ENCODE results near the gene TH.
"Not testable (repeated sequence)": the region's sequence is repeated elsewhere in the genome, so short reads cannot be mapped to it uniquely, and the experiment has no call there.

TH gene

DNA sequence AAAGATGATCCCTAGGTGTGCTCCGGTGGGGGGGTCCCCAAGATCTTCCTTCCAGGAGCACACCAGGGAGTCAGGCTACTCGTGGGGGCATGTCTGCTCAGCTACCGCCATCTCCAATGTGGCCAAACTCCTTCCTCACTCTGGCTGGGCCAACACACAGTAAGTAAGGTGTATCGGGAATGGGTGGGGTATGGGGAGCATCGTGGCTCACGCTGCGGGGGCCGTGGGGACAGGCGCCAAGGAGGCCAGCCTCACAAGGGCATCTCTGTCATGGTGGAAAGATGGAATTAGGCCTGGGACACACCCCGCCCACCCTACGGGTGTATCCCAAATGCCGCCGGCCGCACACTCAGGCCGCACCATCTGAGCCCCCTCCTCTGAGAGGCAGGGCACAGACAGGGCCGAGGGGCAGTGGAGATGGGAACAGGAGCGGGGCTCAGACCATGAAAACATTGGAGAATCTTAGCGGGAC is 40.7 kb downstream of the TH start:
- H3K27ac Mint-ChIP-seq, result no peak overlapping the region
- no peak overlapping the region for H3K4me3 Mint-ChIP-seq
- no peaks in the 10 kb centered on the region for H3K4me1 Mint-ChIP-seq
- H3K36me3 Mint-ChIP-seq, result no peaks in the 10 kb centered on the region
- peaks cover 22% of the 10 kb centered on the region for H3K9me3 Mint-ChIP-seq
- ATAC-seq, result no peak
- H3K27me3 Mint-ChIP-seq, result peaks cover 80% of the 10 kb centered on the region

- no peak overlapping the region for H3K4me3 Mint-ChIP-seq
- no peaks in the 10 kb centered on the region for H3K4me1 Mint-ChIP-seq
- no peak overlapping the region for H3K27ac Mint-ChIP-seq
- ATAC-seq, result no peak
- no peaks in the 10 kb centered on the region for H3K36me3 Mint-ChIP-seq
- peaks cover 80% of the 10 kb centered on the region for H3K27me3 Mint-ChIP-seq
- H3K9me3 Mint-ChIP-seq, result peaks cover 33% of the 10 kb centered on the region
Measured at GRCh38 chr11:2129699-2130366, 41.8 kb downstream of the TH start.

DNA sequence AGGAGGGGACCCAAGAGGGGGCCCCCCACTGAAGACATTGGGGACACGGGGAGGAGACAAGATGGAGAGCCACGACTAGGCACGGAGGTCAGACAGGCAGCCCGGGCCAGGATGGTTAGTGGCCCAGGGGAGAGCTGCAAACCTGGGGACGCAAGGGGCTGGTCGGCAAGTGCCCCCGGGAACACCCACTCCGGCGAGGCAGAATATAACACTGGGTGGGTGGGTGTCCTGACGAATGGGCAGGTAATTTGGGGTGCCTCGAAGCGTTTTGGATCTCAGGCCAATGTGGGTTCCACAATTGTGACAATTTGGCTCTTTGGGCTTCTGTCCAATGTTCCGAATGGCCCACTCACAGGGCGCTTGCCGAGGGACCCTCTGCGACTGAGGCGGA is 42.3 kb downstream of the TH start:
- Mint-ChIP-seq H3K27ac (no peak overlapping the region), H3K9me3 (peaks cover 36% of the 10 kb centered on the region), H3K27me3 (peaks cover 80% of the 10 kb centered on the region), H3K36me3 (no peaks in the 10 kb centered on the region), H3K4me3 (no peak overlapping the region), H3K4me1 (no peaks in the 10 kb centered on the region)
- ATAC-seq, result no peak

- peaks cover 36% of the 10 kb centered on the region for H3K9me3 Mint-ChIP-seq
- no peak overlapping the region for H3K27ac Mint-ChIP-seq
- no peaks in the 10 kb centered on the region for H3K36me3 Mint-ChIP-seq
- H3K4me1 Mint-ChIP-seq, result no peaks in the 10 kb centered on the region
- H3K4me3 Mint-ChIP-seq, result no peak overlapping the region
- peak; percentile 5 for ATAC-seq
- peaks cover 80% of the 10 kb centered on the region for H3K27me3 Mint-ChIP-seq
Measured at GRCh38 chr11:2128511-2129307, 42.9 kb downstream of the TH start.

- ATAC-seq, result peak; percentile 3
- peaks cover 36% of the 10 kb centered on the region for H3K9me3 Mint-ChIP-seq
- no peak overlapping the region for H3K27ac Mint-ChIP-seq
- H3K4me1 Mint-ChIP-seq, result no peaks in the 10 kb centered on the region
- peaks cover 80% of the 10 kb centered on the region for H3K27me3 Mint-ChIP-seq
- H3K36me3 Mint-ChIP-seq, result no peaks in the 10 kb centered on the region
- no peak overlapping the region for H3K4me3 Mint-ChIP-seq
Measured at GRCh38 chr11:2128130-2128510, 43.5 kb downstream of the TH start.

GRCh38 chr11:2127482-2128129 is 44.0 kb downstream of the TH start:
- ATAC-seq, result peak; percentile 14
- peaks cover 36% of the 10 kb centered on the region for H3K9me3 Mint-ChIP-seq
- peaks cover 78% of the 10 kb centered on the region for H3K27me3 Mint-ChIP-seq
- H3K4me3 Mint-ChIP-seq, result no peak overlapping the region
- no peak overlapping the region for H3K27ac Mint-ChIP-seq
- no peaks in the 10 kb centered on the region for H3K36me3 Mint-ChIP-seq
- H3K4me1 Mint-ChIP-seq, result no peaks in the 10 kb centered on the region

- H3K9me3 Mint-ChIP-seq, result peaks cover 31% of the 10 kb centered on the region
- ATAC-seq, result peak; percentile 25
- no peaks in the 10 kb centered on the region for H3K4me1 Mint-ChIP-seq
- no peaks in the 10 kb centered on the region for H3K36me3 Mint-ChIP-seq
- H3K4me3 Mint-ChIP-seq, result no peak overlapping the region
- H3K27ac Mint-ChIP-seq, result no peak overlapping the region
- H3K27me3 Mint-ChIP-seq, result peaks cover 75% of the 10 kb centered on the region
Measured at GRCh38 chr11:2126520-2127085, 45.0 kb downstream of the TH start.

DNA sequence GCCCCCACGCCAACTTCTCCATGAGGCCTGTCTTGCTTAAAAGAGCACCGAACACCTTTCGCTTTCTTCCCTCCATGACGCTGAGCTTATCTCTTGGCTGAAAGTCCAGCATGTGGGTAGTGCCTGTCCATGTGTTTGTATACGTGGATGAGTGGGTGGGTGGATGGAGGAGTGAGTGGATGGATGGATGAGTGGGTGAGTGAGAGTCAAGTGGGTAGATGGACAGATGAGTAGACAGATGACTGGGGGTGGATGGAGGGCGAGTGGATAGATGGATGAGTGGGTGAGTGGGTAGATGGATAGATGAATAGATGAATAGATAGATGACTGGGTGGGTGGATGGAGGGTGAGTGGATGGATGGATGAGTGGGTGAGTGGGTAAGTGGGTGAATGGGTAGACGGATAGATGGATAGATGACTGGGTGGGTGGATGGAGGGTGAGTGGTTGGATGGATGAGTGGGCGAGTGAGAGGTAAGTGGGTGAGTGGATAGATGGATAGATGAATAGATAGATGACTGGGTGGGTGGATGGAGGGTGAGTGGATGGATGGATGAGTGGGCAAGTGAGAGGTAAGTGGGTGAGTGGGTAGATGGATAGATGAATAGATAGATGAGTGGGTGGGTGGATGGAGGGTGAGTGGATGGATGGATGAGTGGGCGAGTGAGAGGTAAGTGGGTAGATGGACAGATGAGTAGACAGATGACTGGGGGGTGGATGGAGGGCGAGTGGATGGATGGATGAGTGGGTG is 46.7 kb downstream of the TH start:
- H3K27me3 Mint-ChIP-seq, result peaks cover 70% of the 10 kb centered on the region
- H3K27ac Mint-ChIP-seq, H3K4me3 Mint-ChIP-seq: not testable (repeated sequence)

GRCh38 chr11:2123628-2123960 is 48.0 kb downstream of the TH start:
- H3K27me3 Mint-ChIP-seq, result peaks cover 64% of the 10 kb centered on the region
- no peak overlapping the region for H3K4me3 Mint-ChIP-seq
- H3K27ac Mint-ChIP-seq, result no peak overlapping the region
- peaks cover 23% of the 10 kb centered on the region for H3K9me3 Mint-ChIP-seq
- no peaks in the 10 kb centered on the region for H3K36me3 Mint-ChIP-seq
- H3K4me1 Mint-ChIP-seq, result no peaks in the 10 kb centered on the region
- ATAC-seq, result no peak

More for the DNA sequence above, 46.7 kb downstream of the TH start:
- H3K9me3 Mint-ChIP-seq, result peaks cover 23% of the 10 kb centered on the region
- not testable (repeated sequence) for H3K36me3 Mint-ChIP-seq, ATAC-seq, H3K4me1 Mint-ChIP-seq

GRCh38 chr11:2122907-2123627 is 48.5 kb downstream of the TH start:
- Mint-ChIP-seq H3K36me3 (no peaks in the 10 kb centered on the region), H3K9me3 (peaks cover 23% of the 10 kb centered on the region), H3K27ac (no peak overlapping the region), H3K4me1 (no peaks in the 10 kb centered on the region), H3K27me3 (peaks cover 70% of the 10 kb centered on the region), H3K4me3 (no peak overlapping the region)
- no peak for ATAC-seq

DNA sequence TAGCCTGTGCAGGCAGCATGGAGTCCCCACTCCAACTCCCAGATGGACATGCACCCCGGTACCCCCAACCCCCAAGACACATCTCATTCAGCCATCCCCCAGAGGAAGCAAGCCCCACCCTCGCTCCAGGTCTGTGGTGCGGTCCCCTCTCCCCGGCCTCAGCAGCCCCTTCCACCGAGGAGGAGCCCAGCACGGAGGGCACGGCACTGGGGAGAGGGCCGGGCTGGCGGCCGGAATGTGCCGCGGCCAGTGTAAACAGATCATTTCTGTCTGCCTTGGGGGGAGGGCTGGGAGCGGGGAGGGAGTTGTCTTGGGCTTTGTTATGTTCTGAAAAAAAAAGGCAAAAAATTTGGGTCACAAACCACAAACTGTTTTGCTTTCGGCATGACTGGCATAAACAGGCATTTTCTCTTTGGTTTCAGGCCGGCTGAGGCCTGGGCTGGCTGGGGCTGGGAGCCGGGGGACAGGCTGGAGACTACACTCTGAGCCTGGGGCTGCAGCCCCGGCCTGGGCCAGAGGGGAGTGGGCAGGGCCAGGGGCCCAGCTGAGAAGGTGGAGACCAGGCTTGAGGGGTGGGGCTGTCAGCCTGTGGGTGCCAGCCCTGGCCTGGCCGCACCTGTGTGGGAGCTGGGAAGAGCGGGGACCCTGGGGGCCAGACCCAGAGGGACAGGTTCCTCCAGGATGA is 49.3 kb downstream of the TH start:
- ATAC-seq, result no peak
- no peak overlapping the region for H3K27ac Mint-ChIP-seq
- no peak overlapping the region for H3K4me3 Mint-ChIP-seq
- peaks cover 67% of the 10 kb centered on the region for H3K27me3 Mint-ChIP-seq
- H3K36me3 Mint-ChIP-seq, result no peaks in the 10 kb centered on the region
- peaks cover 23% of the 10 kb centered on the region for H3K9me3 Mint-ChIP-seq
- H3K4me1 Mint-ChIP-seq, result no peaks in the 10 kb centered on the region

DNA sequence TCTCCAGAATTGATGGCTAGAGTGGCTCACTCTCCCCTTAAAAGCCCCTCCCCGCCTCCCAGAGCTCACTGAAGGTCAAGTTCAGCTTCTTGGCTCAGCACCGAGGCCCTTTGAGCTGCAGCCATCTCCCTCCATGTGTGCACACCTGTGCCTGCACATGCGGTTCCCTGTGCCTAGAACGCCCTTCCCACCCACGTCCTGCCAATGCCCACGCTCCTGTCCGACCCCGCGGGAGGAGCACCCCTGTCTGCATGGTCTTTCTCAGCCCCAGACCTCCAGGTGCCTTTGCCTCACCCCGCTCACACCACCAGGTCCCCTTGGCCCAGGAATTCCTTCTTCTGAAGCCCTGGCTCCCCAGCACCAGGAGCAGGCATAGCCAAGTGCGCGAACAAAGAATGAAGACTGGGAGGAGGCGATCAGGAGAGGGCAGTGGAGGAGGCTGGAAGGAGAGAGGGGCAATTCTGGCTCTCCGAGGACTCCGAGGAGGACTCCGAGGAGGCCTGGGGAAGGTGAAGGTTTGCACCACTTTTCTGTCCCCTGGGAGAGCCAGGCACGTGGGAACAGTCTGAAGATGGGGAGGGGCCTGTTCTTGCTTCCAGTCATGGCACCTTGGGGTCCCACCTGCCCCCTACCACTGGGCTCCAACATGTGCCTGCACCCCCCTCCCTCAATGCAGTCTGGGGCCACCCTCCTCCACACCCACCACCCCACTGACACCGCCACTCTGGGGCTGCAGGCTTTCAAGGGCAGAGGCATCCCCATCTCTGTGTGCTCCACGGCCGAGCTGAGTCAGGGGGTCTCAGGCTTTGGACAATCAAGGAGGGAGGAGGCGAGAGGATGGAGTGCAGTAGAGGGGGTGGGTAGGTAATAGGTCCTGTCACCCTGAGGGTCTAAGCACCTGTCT is 50.1 kb downstream of the TH start:
- Mint-ChIP-seq H3K27ac (no peak overlapping the region), H3K27me3 (peaks cover 58% of the 10 kb centered on the region), H3K4me1 (no peaks in the 10 kb centered on the region), H3K4me3 (no peak overlapping the region), H3K9me3 (peaks cover 21% of the 10 kb centered on the region), H3K36me3 (no peaks in the 10 kb centered on the region)
- no peak for ATAC-seq

- no peak for ATAC-seq
- Mint-ChIP-seq H3K36me3 (no peaks in the 10 kb centered on the region), H3K27ac (no peak overlapping the region), H3K4me3 (no peak overlapping the region), H3K27me3 (peaks cover 57% of the 10 kb centered on the region), H3K9me3 (peaks cover 16% of the 10 kb centered on the region), H3K4me1 (no peaks in the 10 kb centered on the region)
Measured at GRCh38 chr11:2120359-2121100, 51.1 kb downstream of the TH start.

Measured in stimulated activated memory B cell treated with anti-CD40 and anti-IgM and Interleukin-4, amounts not matched to agents 10 μg/mL and 1 μg/mL and 100 μg/mL, for 72 hours (primary cell).